ENCODE data around the gene BTBD3.

BTBD3 gene

DNA sequence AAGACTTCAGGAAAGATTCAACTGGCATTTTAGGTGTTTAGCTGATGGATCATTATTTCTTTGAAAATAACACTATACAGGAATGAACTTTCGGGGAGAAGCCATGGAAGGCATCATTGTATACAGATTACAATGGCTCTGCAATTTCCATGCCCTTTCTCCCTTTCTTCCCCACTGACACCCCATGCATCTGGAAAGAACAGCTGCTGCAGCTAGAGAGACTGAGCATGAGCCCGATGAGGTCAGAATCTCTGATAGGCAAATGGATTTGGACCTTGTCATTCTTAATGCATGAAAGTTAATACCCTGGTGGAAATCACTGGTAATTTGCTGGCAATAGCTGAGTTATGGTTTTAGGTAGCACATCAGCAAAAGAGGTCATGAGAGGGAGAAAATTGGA lies 54.8 kb downstream of the BTBD3 start:
- Mint-ChIP-seq H3K27ac (no peak overlapping the region), H3K9me3 (no peaks in the 10 kb centered on the region), H3K4me3 (no peak overlapping the region), H3K36me3 (ENCODE audit: low read depth) (no peaks in the 10 kb centered on the region), H3K4me1 (ENCODE audit: low read depth) (no peaks in the 10 kb centered on the region), H3K27me3 (ENCODE audit: low read depth) (no peaks in the 10 kb centered on the region)
